Measurements from ENCODE around the gene TM9SF4. TPM values are rescaled to one million over a fixed set of nuclear protein-coding genes. Genes with fewer than 3 reads are reported as not detected.

TM9SF4 gene
- total RNA-seq, 6 experiments from 2014 or later: 54.8 to 73.9 (median 60.7) TPM

GRCh38 chr20:32072168-32072750 lies 37.3 kb upstream of the TM9SF4 start:
- H3K27ac Mint-ChIP-seq: no peak overlapping the region
- no peaks in the 10 kb centered on the region for H3K9me3 Mint-ChIP-seq
- no peaks in the 10 kb centered on the region for H3K36me3 Mint-ChIP-seq (ENCODE audit: low read depth)
- peaks cover 41% of the 10 kb centered on the region for H3K4me1 Mint-ChIP-seq (ENCODE audit: low read depth)
- TF ChIP-seq CTCF (IDR thresholded peaks at IDR 0.05): no peak
- peaks cover 15% of the 10 kb centered on the region for H3K27me3 Mint-ChIP-seq (ENCODE audit: insufficient read depth)
- no peak overlapping the region for H3K4me3 Mint-ChIP-seq
- DNase-seq: no peak

GRCh38 chr20:32075534-32075933 lies 34.0 kb upstream of the TM9SF4 start:
- TF ChIP-seq CTCF (IDR thresholded peaks at IDR 0.05): no peak
- H3K4me3 Mint-ChIP-seq: no peak overlapping the region
- no peak for DNase-seq
- H3K9me3 Mint-ChIP-seq: no peaks in the 10 kb centered on the region
- H3K4me1 Mint-ChIP-seq (ENCODE audit: low read depth): peaks cover 13% of the 10 kb centered on the region
- H3K36me3 Mint-ChIP-seq (ENCODE audit: low read depth): no peaks in the 10 kb centered on the region
- H3K27ac Mint-ChIP-seq: no peak overlapping the region
- H3K27me3 Mint-ChIP-seq (ENCODE audit: insufficient read depth): peaks cover 27% of the 10 kb centered on the region

- H3K27me3 Mint-ChIP-seq (ENCODE audit: insufficient read depth): peaks cover 26% of the 10 kb centered on the region
- no peaks in the 10 kb centered on the region for H3K36me3 Mint-ChIP-seq (ENCODE audit: low read depth)
- no peak for DNase-seq
- no peak for TF ChIP-seq CTCF (IDR thresholded peaks at IDR 0.05)
- peaks cover 6% of the 10 kb centered on the region for H3K4me1 Mint-ChIP-seq (ENCODE audit: low read depth)
- no peak overlapping the region for H3K4me3 Mint-ChIP-seq
- H3K9me3 Mint-ChIP-seq: no peaks in the 10 kb centered on the region
- H3K27ac Mint-ChIP-seq: no peak overlapping the region
These were observed 32.3 kb upstream of the TM9SF4 start for GRCh38 chr20:32077190-32077589.

- no peak for DNase-seq
- no peak for TF ChIP-seq CTCF (IDR thresholded peaks at IDR 0.05)
- H3K27ac Mint-ChIP-seq: no peak overlapping the region
- no peaks in the 10 kb centered on the region for H3K4me1 Mint-ChIP-seq (ENCODE audit: low read depth)
- H3K27me3 Mint-ChIP-seq (ENCODE audit: insufficient read depth): peaks cover 26% of the 10 kb centered on the region
- no peak overlapping the region for H3K4me3 Mint-ChIP-seq
- H3K36me3 Mint-ChIP-seq (ENCODE audit: low read depth): no peaks in the 10 kb centered on the region
- H3K9me3 Mint-ChIP-seq: no peaks in the 10 kb centered on the region
These were observed 31.2 kb upstream of the TM9SF4 start for GRCh38 chr20:32078322-32078721.

GRCh38 chr20:32078791-32079190 lies 30.7 kb upstream of the TM9SF4 start:
- DNase-seq: no peak
- peaks cover 27% of the 10 kb centered on the region for H3K27me3 Mint-ChIP-seq (ENCODE audit: insufficient read depth)
- no peak overlapping the region for H3K4me3 Mint-ChIP-seq
- H3K9me3 Mint-ChIP-seq: no peaks in the 10 kb centered on the region
- no peak for TF ChIP-seq CTCF (IDR thresholded peaks at IDR 0.05)
- H3K27ac Mint-ChIP-seq: no peak overlapping the region
- no peaks in the 10 kb centered on the region for H3K4me1 Mint-ChIP-seq (ENCODE audit: low read depth)
- H3K36me3 Mint-ChIP-seq (ENCODE audit: low read depth): no peaks in the 10 kb centered on the region

Data from HFFc6 (cell line).